Measurements from ENCODE around the gene CASP2.

Gene CASP2

DNA sequence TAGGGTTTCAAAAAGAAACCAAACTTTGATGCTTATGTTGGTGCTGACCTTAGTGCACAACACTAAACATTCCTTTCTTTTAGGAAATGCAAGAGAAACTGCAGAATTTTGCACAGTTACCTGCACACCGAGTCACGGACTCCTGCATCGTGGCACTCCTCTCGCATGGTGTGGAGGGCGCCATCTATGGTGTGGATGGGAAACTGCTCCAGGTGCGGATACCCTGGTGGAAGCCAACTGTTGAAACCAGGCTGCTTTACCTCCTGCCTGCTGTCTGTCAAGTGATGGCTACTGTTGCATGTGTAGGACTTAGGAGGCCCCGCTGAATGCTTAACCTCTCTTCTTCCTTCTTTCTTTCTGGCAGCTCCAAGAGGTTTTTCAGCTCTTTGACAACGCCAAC lies 11.7 kb downstream of the CASP2 start:
- Histone ChIP-seq H3K36me3 (ENCODE audit: insufficient read depth, low read depth, low read length) (peaks cover 99% of the 10 kb centered on the region), H3K4me1 (ENCODE audit: insufficient read depth, low read length) (no peaks in the 10 kb centered on the region), H3K9ac (ENCODE audit: low read depth, low read length) (no peak overlapping the region), H3K9me3 (ENCODE audit: insufficient read depth, low read depth, low read length) (no peaks in the 10 kb centered on the region; the same call in 1 of the 2 replicates), H3K4me3 (ENCODE audit: low read length) (no peak overlapping the region), H3K27me3 (ENCODE audit: insufficient read depth, low read length) (no peaks in the 10 kb centered on the region), H3K27ac (ENCODE audit: low read length) (no peak overlapping the region)

DNA sequence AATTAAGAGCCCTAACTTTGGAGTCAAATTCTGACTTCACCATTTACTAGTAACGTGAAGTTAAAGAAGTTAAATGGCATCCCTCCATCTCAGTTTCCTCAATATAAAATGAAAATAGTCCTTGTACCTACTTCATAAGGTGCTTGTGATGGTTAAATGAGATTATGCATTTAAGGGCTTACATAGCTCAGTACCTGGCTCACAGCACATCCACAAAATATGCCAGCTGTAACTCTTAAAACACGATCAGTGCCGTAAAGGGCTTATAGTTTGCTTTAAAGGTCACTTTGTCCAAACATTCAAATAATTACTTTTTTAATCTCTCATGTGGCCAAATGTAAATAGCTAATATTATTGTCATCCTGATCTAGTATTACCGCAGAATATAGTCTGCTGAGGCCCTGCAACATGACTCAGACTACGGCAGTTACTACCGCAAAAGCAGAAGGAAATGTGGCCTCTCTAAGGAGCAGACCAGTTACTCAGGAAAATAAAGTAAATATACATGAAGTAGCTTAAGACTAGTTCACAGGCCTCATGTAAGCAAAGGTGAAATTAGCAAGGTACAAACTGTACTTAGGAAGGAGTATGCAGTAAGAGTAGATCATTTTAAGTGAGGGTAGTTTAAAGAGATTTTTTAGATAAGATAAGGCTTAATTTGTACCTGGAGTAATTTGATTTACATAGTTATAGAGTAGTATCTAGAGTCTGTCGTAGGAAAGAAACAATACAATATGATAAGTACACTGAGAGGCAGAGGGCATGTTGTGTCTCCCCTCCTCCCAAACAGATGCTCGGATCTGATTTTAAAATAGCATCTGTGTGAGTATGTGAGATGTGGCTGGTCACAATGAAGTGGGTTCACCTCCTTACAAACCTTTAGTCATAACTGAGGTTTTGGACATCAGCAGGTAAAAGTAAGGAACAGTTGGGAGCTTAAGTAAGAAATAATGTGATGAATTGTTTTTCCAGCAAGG lies 13.1 kb downstream of the CASP2 start:
- H3K36me3 ChIP-seq (ENCODE audit: insufficient read depth, low read depth, low read length), result peaks cover 98% of the 10 kb centered on the region
- H3K4me3 ChIP-seq (ENCODE audit: low read length), result no peak overlapping the region
- H3K9ac ChIP-seq (ENCODE audit: low read depth, low read length), result no peak overlapping the region
- H3K9me3 ChIP-seq (ENCODE audit: insufficient read depth, low read depth, low read length), result no peaks in the 10 kb centered on the region; the same call in 1 of the 2 replicates
- H3K27me3 ChIP-seq (ENCODE audit: insufficient read depth, low read length), result no peaks in the 10 kb centered on the region
- no peaks in the 10 kb centered on the region for H3K4me1 ChIP-seq (ENCODE audit: insufficient read depth, low read length)
- H3K27ac ChIP-seq (ENCODE audit: low read length), result no peak overlapping the region

DNA sequence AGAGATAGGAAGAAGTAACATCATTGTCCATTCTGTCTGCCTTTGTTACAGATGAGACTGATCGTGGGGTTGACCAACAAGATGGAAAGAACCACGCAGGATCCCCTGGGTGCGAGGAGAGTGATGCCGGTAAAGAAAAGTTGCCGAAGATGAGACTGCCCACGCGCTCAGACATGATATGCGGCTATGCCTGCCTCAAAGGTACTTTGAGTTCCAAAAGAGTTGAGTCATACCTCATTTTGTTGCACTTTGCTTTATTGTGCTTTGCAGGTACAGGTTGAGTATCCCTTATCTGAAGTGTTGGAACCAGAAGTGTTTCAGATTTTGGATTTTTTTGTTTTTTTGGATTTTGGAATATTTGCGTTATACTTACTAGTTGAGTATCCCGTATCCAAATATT lies 15.6 kb downstream of the CASP2 start:
- H3K9me3 ChIP-seq (ENCODE audit: insufficient read depth, low read depth, low read length), result no peaks in the 10 kb centered on the region; the same call in 1 of the 2 replicates
- H3K27me3 ChIP-seq (ENCODE audit: insufficient read depth, low read length), result no peaks in the 10 kb centered on the region
- H3K4me1 ChIP-seq (ENCODE audit: insufficient read depth, low read length), result no peaks in the 10 kb centered on the region
- H3K27ac ChIP-seq (ENCODE audit: low read length), result no peak overlapping the region
- peaks cover 97% of the 10 kb centered on the region for H3K36me3 ChIP-seq (ENCODE audit: insufficient read depth, low read depth, low read length)
- H3K4me3 ChIP-seq (ENCODE audit: low read length), result no peak overlapping the region
- H3K9ac ChIP-seq (ENCODE audit: low read depth, low read length), result no peak overlapping the region

DNA sequence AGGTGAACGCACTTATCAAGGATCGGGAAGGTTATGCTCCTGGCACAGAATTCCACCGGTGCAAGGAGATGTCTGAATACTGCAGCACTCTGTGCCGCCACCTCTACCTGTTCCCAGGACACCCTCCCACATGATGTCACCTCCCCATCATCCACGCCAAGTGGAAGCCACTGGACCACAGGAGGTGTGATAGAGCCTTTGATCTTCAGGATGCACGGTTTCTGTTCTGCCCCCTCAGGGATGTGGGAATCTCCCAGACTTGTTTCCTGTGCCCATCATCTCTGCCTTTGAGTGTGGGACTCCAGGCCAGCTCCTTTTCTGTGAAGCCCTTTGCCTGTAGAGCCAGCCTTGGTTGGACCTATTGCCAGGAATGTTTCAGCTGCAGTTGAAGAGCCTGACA lies 16.8 kb downstream of the CASP2 start:
- no peaks in the 10 kb centered on the region; the same call in 1 of the 2 replicates for H3K9me3 ChIP-seq (ENCODE audit: insufficient read depth, low read depth, low read length)
- H3K4me1 ChIP-seq (ENCODE audit: insufficient read depth, low read length), result no peaks in the 10 kb centered on the region
- H3K27ac ChIP-seq (ENCODE audit: low read length), result no peak overlapping the region
- no peak overlapping the region for H3K4me3 ChIP-seq (ENCODE audit: low read length)
- no peak overlapping the region for H3K9ac ChIP-seq (ENCODE audit: low read depth, low read length)
- peaks cover 85% of the 10 kb centered on the region for H3K36me3 ChIP-seq (ENCODE audit: insufficient read depth, low read depth, low read length)
- no peaks in the 10 kb centered on the region for H3K27me3 ChIP-seq (ENCODE audit: insufficient read depth, low read length)

DNA sequence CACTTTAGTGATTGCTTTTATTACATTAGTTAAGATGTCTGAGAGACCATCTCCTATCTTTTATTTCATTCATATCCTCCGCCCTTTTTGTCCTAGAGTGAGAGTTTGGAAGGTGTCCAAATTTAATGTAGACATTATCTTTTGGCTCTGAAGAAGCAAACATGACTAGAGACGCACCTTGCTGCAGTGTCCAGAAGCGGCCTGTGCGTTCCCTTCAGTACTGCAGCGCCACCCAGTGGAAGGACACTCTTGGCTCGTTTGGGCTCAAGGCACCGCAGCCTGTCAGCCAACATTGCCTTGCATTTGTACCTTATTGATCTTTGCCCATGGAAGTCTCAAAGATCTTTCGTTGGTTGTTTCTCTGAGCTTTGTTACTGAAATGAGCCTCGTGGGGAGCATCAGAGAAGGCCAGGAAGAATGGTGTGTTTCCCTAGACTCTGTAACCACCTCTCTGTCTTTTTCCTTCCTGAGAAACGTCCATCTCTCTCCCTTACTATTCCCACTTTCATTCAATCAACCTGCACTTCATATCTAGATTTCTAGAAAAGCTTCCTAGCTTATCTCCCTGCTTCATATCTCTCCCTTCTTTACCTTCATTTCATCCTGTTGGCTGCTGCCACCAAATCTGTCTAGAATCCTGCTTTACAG lies 17.4 kb downstream of the CASP2 start:
- no peaks in the 10 kb centered on the region for H3K27me3 ChIP-seq (ENCODE audit: insufficient read depth, low read length)
- peaks cover 78% of the 10 kb centered on the region for H3K36me3 ChIP-seq (ENCODE audit: insufficient read depth, low read depth, low read length)
- no peaks in the 10 kb centered on the region for H3K4me1 ChIP-seq (ENCODE audit: insufficient read depth, low read length)
- H3K4me3 ChIP-seq (ENCODE audit: low read length), result no peak overlapping the region
- no peak overlapping the region for H3K27ac ChIP-seq (ENCODE audit: low read length)
- H3K9me3 ChIP-seq (ENCODE audit: insufficient read depth, low read depth, low read length), result no peaks in the 10 kb centered on the region
- no peak overlapping the region for H3K9ac ChIP-seq (ENCODE audit: low read depth, low read length)

DNA sequence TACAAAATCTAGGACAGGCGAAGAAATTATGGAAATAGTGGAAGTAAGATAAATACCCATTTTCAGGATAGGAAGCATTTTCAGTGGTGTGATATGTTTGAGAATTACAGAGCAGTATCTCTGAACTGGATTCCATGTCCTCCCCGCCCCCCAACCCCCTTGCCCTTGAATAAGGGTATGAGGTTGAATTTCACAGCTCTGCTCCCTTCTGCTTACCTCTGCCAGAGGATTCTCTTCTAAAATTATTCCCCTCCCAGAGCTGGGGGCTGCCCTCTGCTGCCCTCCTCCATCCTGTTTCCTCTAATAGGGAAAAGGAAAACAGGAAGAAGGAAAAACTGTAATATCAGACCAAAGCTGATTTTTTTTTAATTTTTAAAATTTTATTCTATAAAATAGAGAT lies 20.5 kb downstream of the CASP2 start:
- H3K36me3 ChIP-seq (ENCODE audit: insufficient read depth, low read depth, low read length), result peaks cover 48% of the 10 kb centered on the region
- H3K9me3 ChIP-seq (ENCODE audit: insufficient read depth, low read depth, low read length), result no peaks in the 10 kb centered on the region
- H3K9ac ChIP-seq (ENCODE audit: low read depth, low read length), result no peak overlapping the region
- H3K27ac ChIP-seq (ENCODE audit: low read length), result no peak overlapping the region
- H3K27me3 ChIP-seq (ENCODE audit: insufficient read depth, low read length), result no peaks in the 10 kb centered on the region
- no peak overlapping the region for H3K4me3 ChIP-seq (ENCODE audit: low read length)
- H3K4me1 ChIP-seq (ENCODE audit: insufficient read depth, low read length), result no peaks in the 10 kb centered on the region

- Histone ChIP-seq H3K9me3 (ENCODE audit: insufficient read depth, low read depth, low read length) (no peaks in the 10 kb centered on the region), H3K4me1 (ENCODE audit: insufficient read depth, low read length) (no peaks in the 10 kb centered on the region), H3K4me3 (ENCODE audit: low read length) (no peak overlapping the region), H3K27me3 (ENCODE audit: insufficient read depth, low read length) (no peaks in the 10 kb centered on the region), H3K9ac (ENCODE audit: low read depth, low read length) (no peak overlapping the region), H3K27ac (ENCODE audit: low read length) (no peak overlapping the region), H3K36me3 (ENCODE audit: insufficient read depth, low read depth, low read length) (no peaks in the 10 kb centered on the region)
Measured at GRCh38 chr7:143314127-143314526, 26.0 kb downstream of the CASP2 start.

DNA sequence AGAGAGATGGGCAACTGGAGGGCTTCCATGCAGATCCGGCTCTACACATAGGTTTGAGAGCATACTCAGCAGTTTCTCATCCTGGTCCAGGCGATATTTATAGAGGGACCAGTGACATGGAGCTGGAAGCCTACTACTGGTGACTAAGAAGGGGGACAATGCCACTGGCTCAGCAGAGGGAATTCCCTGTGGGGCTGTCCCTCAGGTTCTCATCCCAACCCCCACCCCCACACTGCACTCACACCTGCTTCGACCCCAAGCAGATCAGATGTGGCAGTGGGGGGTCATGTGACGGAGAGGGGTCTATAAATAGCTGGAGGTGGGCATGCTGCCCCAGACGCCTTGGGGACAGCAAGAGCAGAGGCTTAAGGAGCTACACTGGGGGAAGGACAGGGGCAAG lies 27.6 kb downstream of the CASP2 start, which contains the start of gene CLCN1:
TSS of gene CLCN1 (plus strand) at position 336 of the 400 bp plus-strand sequence. CDS start 102 bp downstream, outside the sequence.
- H3K4me1 ChIP-seq (ENCODE audit: insufficient read depth, low read length), result no peaks in the 10 kb centered on the region
- no peaks in the 10 kb centered on the region for H3K36me3 ChIP-seq (ENCODE audit: insufficient read depth, low read depth, low read length)
- H3K27me3 ChIP-seq (ENCODE audit: insufficient read depth, low read length), result no peaks in the 10 kb centered on the region
- H3K4me3 ChIP-seq (ENCODE audit: low read length), result no peak within 1 kb of the TSS
- H3K27ac ChIP-seq (ENCODE audit: low read length), result no peak within 1 kb of the TSS
- H3K9me3 ChIP-seq (ENCODE audit: insufficient read depth, low read depth, low read length), result no peaks in the 10 kb centered on the region
- no peak within 1 kb of the TSS for H3K9ac ChIP-seq (ENCODE audit: low read depth, low read length)

DNA sequence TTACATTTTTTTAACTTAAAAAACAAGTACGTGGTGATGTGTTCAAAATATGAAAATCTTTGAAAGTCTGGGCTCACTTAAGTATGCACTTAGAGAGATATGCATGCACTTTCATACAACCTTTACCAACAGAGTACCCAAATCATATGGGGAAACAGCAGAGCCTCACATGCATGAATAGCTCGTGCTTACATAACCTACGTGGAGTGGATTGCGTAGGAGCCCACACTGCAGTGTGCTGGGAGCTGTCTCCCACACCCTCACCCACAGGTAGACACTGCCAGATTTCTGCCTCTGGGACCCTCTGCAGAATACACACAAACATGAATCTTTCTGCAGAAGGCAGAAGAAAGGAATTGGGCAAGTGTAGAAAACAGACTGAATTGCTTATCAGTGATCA lies 28.3 kb downstream of the CASP2 start:
- H3K4me1 ChIP-seq (ENCODE audit: insufficient read depth, low read length), result no peaks in the 10 kb centered on the region
- H3K9ac ChIP-seq (ENCODE audit: low read depth, low read length), result no peak overlapping the region

GRCh38 chr7:143318661-143319060 lies 30.5 kb downstream of the CASP2 start:
- Histone ChIP-seq H3K4me1 (ENCODE audit: insufficient read depth, low read length) (no peaks in the 10 kb centered on the region), H3K36me3 (ENCODE audit: insufficient read depth, low read depth, low read length) (no peaks in the 10 kb centered on the region), H3K9me3 (ENCODE audit: insufficient read depth, low read depth, low read length) (no peaks in the 10 kb centered on the region), H3K27me3 (ENCODE audit: insufficient read depth, low read length) (no peaks in the 10 kb centered on the region), H3K9ac (ENCODE audit: low read depth, low read length) (no peak overlapping the region), H3K27ac (ENCODE audit: low read length) (no peak overlapping the region), H3K4me3 (ENCODE audit: low read length) (no peak overlapping the region)

More for the DNA sequence above, 28.3 kb downstream of the CASP2 start:
- Histone ChIP-seq H3K27me3 (ENCODE audit: insufficient read depth, low read length) (no peaks in the 10 kb centered on the region), H3K27ac (ENCODE audit: low read length) (no peak overlapping the region), H3K36me3 (ENCODE audit: insufficient read depth, low read depth, low read length) (no peaks in the 10 kb centered on the region), H3K4me3 (ENCODE audit: low read length) (no peak overlapping the region), H3K9me3 (ENCODE audit: insufficient read depth, low read depth, low read length) (no peaks in the 10 kb centered on the region)

DNA sequence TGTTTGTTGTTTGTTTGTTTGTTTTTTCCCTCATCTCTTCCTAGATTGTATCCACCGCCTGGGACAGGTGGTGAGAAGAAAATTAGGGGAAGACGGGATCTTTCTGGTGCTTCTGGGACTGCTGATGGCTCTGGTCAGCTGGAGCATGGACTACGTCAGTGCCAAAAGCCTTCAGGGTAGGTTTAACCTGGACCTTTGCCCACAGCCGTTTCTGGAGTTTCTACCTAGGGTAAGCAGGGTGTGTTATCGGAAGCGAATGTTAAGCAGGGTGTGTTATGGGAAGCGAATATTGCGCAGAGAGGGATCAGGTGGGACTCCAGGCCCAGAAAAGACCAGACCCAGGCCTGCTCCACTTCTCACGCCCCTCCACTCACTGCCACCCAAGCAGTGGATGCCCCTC lies 32.5 kb downstream of the CASP2 start:
- no peaks in the 10 kb centered on the region for H3K36me3 ChIP-seq (ENCODE audit: insufficient read depth, low read depth, low read length)
- H3K4me3 ChIP-seq (ENCODE audit: low read length), result no peak overlapping the region
- H3K9ac ChIP-seq (ENCODE audit: low read depth, low read length), result no peak overlapping the region
- peaks cover 2% of the 10 kb centered on the region; the same call in 1 of the 2 replicates for H3K4me1 ChIP-seq (ENCODE audit: insufficient read depth, low read length)
- no peaks in the 10 kb centered on the region for H3K27me3 ChIP-seq (ENCODE audit: insufficient read depth, low read length)
- H3K27ac ChIP-seq (ENCODE audit: low read length), result no peak overlapping the region
- H3K9me3 ChIP-seq (ENCODE audit: insufficient read depth, low read depth, low read length), result no peaks in the 10 kb centered on the region

DNA sequence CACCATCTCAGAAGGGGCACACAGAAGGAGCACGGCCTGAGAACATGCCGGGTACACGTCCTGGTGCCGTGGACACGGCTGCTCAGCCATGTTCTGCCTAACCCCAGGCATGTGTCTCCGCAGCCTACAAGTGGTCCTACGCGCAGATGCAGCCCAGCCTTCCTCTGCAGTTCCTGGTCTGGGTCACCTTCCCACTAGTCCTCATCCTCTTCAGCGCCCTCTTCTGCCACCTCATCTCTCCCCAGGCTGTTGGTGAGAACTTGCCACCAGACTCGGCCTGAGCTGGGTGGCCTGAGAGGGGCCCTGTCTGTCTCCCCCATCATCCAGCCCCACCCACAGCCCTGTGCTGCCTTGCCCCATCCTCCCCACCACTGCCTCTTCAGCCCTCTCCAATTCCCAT lies 33.1 kb downstream of the CASP2 start:
- Histone ChIP-seq H3K27me3 (ENCODE audit: insufficient read depth, low read length) (no peaks in the 10 kb centered on the region), H3K36me3 (ENCODE audit: insufficient read depth, low read depth, low read length) (no peaks in the 10 kb centered on the region), H3K27ac (ENCODE audit: low read length) (no peak overlapping the region), H3K4me1 (ENCODE audit: insufficient read depth, low read length) (peaks cover 2% of the 10 kb centered on the region; the same call in 1 of the 2 replicates), H3K9me3 (ENCODE audit: insufficient read depth, low read depth, low read length) (no peaks in the 10 kb centered on the region), H3K9ac (ENCODE audit: low read depth, low read length) (no peak overlapping the region), H3K4me3 (ENCODE audit: low read length) (no peak overlapping the region)

All from iPS-20b (cell line).